Cardiac muscle cell (in vitro differentiated cells and primary cell): ENCODE results near the gene SPINK1. TPM values are rescaled to one million over a fixed set of nuclear protein-coding genes. Genes with fewer than 3 reads are reported as not detected.

Source experiments
- DNase-seq, 2 donors: peaks; one replicate each; pipeline versions ENCODE4 v3.0.0 to v3.0.0-alpha.2; 2010 to 2017; ENCODE audit warnings: low read depth in 1 of 2, low spot score in 1 of 2
- H3K27ac ChIP-seq: fragments of 200-600 bp; sonication (generic); 2 replicates; pipeline ENCODE4 v1.5.1; 2016
- H3K27me3 ChIP-seq: fragments of 200-600 bp; sonication (generic); 2 replicates; pipeline ENCODE4 v1.6.0; 2016; ENCODE audit warnings: control low read depth
- H3K36me3 ChIP-seq: fragments of 200-600 bp; sonication (generic); 2 replicates; pipeline ENCODE4 v1.5.1; 2016; ENCODE audit warnings: control low read depth
- H3K4me1 ChIP-seq: fragments of 200-600 bp; sonication (generic); 2 replicates; pipeline ENCODE4 v1.8.1; 2017; ENCODE audit warnings: low read depth, mild to moderate bottlenecking, mixed run types
- H3K4me3 ChIP-seq: fragments of 200-600 bp; sonication (generic); 2 replicates; pipeline ENCODE4 v1.5.1; 2016; ENCODE audit warnings: mild to moderate bottlenecking
- H3K9me3 ChIP-seq: fragments of 200-600 bp; sonication (generic); 2 replicates; pipeline ENCODE4 v1.5.1; 2017; ENCODE audit warnings: low read depth, mild to moderate bottlenecking, control low read depth
- CTCF ChIP-seq: IDR thresholded peaks from 2 replicates; pipeline ENCODE4 v1.5.1; 2012; ENCODE audit warnings: low read depth, mild to moderate bottlenecking, low read length
- polyA plus RNA-seq: library from polyadenylated mRNA; unstranded; fragments of >200 nt; fragmentation: Nextera tagmentation; extraction: Ambion mirVana; gene quantifications from 2 replicates; pipeline ENCODE4 v1.2.1, GENCODE V29; 2016
- total RNA-seq: library from RNA; depleted of rRNA; stranded (reverse); fragments of >200 nt; gene quantifications from 2 replicates; pipeline ENCODE4 v1.2.3, GENCODE V29; 2016

The SPINK1 gene
- total and polyA plus RNA-seq, 2 experiments from 2014 or later: 2.6 TPM; not detected in 1

- H3K27ac ChIP-seq: no peak overlapping the region
- H3K36me3 ChIP-seq: no peaks in the 10 kb centered on the region
- DNase-seq: no peak
- H3K9me3 ChIP-seq: no peaks in the 10 kb centered on the region
- no peaks in the 10 kb centered on the region for H3K27me3 ChIP-seq
- TF ChIP-seq CTCF: no peak
- H3K4me3 ChIP-seq: no peak overlapping the region
- no peaks in the 10 kb centered on the region for H3K4me1 ChIP-seq
Measured at GRCh38 chr5:147786142-147786541, 45.3 kb downstream of the SPINK1 start.

GRCh38 chr5:147784146-147784987 is 47.1 kb downstream of the SPINK1 start:
- Histone ChIP-seq H3K4me3 (no peak overlapping the region), H3K27ac (no peak overlapping the region), H3K27me3 (no peaks in the 10 kb centered on the region), H3K36me3 (no peaks in the 10 kb centered on the region), H3K4me1 (no peaks in the 10 kb centered on the region), H3K9me3 (no peaks in the 10 kb centered on the region)
- no peak for TF ChIP-seq CTCF
- DNase-seq: no peak

GRCh38 chr5:147782110-147783028 is 49.1 kb downstream of the SPINK1 start, which contains the start of gene JAKMIP2:
JAKMIP2 (minus strand) TSS chr5:147782728; CDS start chr5:147671806, 110,922 bp downstream.
- peak within 1 kb of the TSS; percentile 62 for H3K4me3 ChIP-seq
- DNase-seq: peak; percentile 76 to 96
- H3K36me3 ChIP-seq: no peaks in the 10 kb centered on the region
- H3K4me1 ChIP-seq: no peaks in the 10 kb centered on the region
- H3K27ac ChIP-seq: peak within 1 kb of the TSS; percentile 71
- H3K27me3 ChIP-seq: no peaks in the 10 kb centered on the region
- no peaks in the 10 kb centered on the region for H3K9me3 ChIP-seq
- no peak for TF ChIP-seq CTCF

GRCh38 chr5:147780924-147781573 is 50.4 kb downstream of the SPINK1 start:
- peak overlapping the region; percentile 62 for H3K4me3 ChIP-seq
- H3K27me3 ChIP-seq: no peaks in the 10 kb centered on the region
- H3K36me3 ChIP-seq: no peaks in the 10 kb centered on the region
- no peak for TF ChIP-seq CTCF
- peak overlapping the region; percentile 31 for H3K27ac ChIP-seq
- H3K4me1 ChIP-seq: no peaks in the 10 kb centered on the region
- DNase-seq: no peak
- no peaks in the 10 kb centered on the region for H3K9me3 ChIP-seq

- no peak for DNase-seq
- Histone ChIP-seq H3K27ac (no peak overlapping the region), H3K4me3 (no peak overlapping the region), H3K36me3 (no peaks in the 10 kb centered on the region), H3K27me3 (no peaks in the 10 kb centered on the region), H3K9me3 (no peaks in the 10 kb centered on the region), H3K4me1 (peaks cover 4% of the 10 kb centered on the region)
- no peak for TF ChIP-seq CTCF
Measured at GRCh38 chr5:147779694-147780093, 51.8 kb downstream of the SPINK1 start.
